GDM1 (cell line): Measurements from ENCODE around the gene PTPRM.

Experiments used
- DNase-seq: peaks from one replicate; lab custom pipeline; 2025; lab: John Stamatoyannopoulos, UW

The PTPRM gene

GRCh38 chr18:7629416-7629815 is 62.3 kb downstream of the PTPRM start:
- DNase-seq = no peak

GRCh38 chr18:7630731-7631442 is 63.8 kb downstream of the PTPRM start:
- no peak for DNase-seq

DNA sequence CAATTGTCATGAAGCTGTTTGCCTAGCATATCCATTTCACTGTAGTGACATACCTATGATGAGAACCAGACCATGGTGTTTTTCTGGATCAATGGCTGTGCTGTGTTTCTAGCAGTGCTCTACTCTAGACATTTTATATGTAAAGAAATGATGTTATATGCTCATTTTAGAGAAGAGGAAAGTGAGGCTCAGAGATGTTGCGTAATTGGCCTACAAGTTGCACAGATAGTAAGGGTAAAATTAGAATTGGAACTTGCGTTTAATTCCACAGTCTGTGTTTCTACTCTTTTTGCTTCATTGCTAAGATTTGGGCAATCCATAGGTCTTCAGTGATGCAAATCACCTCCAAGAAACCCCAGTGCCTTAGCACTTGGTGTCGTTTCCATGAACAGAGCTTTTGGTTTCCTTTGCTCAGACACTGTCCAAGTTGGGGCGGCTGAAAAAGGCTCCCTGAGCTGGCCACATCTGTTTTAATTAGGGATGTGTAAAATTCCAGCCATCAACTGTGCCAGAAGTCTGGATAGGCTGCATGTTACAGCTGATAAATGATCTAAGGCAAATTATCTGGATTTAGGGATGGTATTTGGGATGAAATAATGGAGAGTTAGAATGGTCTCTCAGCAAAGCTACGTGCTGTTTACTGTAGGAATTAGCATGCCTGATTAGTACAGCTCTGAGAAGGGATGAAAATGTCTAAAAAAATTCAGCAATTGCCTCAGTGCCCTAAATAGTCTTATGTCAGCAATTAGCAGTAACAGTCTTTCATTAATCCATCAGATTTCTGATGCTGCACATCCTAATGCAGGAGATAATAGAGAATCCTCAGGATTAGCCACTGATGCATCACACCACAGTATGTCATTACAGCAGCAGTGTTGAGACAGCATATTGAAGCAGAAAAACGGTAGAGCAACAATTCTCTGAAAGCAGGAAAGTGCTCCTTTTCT is 65.3 kb downstream of the PTPRM start:
- DNase-seq = no peak

DNA sequence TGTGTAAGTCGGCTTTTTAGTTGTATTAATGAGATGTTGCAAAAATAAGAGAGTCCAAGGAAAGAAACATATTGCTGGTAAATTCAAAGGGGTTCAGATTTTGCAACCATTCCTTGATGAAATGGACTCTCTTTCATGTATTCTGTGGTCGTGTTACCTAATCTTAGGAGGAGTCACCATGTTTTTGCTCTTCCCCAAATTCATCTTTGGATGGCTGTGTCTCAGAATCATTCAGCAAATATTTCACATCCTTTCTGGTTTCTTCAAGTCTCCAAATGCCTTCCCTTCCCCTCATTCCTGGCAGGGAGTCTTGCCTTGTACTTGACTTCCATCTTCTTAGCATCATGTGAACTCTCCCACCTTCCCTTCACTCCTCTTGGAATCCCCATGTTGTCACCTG is 66.1 kb downstream of the PTPRM start:
- no peak for DNase-seq

DNA sequence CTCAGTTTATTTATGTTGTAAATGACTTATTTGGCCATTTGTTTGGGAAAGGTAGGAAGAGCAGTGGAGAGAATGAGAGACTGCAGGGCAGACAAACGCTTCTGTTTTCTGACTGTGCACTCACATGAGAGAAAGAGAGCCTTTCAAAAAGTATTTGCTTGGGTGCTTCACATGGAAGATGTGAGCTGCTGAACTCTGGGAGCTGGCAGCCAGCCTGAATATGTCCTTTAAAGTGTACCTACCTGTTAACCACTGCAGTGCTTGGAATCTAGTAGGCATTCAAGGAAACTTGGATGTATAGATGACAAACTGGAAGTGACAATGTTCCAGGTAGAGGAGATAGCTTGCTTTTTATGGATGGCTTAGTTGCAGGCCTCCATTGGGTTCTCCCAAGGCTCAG is 68.8 kb downstream of the PTPRM start:
- no peak for DNase-seq

DNA sequence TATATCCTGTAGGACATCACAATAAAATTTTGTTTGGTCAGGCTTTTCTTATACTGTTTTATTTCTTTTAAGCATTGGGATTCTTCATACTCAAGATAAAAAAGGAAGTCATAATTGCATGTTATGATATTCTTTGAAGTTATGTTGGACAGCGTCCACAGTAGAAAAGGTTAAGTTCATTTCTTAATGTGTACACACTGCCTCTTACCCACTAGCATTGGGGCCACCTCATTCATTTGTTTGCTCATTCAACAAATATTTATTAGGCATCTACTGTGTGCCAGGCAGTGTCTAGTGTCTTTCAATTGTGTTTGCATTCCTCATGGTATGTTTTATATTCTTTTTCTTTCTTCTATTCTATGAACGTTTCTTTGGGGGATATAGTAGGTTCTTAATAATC is 70.2 kb downstream of the PTPRM start:
- no peak for DNase-seq

DNA sequence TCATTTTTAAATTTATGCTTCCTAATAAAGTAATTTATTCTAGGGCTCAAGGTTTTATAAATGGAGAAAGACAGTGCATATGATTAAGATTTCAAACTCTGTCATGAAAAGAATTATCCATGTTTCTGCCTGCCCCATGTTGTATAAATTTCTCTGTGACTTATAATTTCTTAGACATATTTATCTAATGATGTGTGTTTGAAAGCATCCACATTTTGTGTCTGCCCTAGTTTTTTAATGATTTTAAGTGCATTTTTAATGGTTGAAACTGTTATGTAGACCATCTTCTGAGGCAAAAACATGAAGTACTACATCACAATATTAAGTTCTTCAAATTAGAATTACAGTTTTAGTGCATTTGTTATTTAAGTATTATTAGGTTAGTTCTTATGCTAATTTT is 71.2 kb downstream of the PTPRM start:
- DNase-seq = no peak

DNA sequence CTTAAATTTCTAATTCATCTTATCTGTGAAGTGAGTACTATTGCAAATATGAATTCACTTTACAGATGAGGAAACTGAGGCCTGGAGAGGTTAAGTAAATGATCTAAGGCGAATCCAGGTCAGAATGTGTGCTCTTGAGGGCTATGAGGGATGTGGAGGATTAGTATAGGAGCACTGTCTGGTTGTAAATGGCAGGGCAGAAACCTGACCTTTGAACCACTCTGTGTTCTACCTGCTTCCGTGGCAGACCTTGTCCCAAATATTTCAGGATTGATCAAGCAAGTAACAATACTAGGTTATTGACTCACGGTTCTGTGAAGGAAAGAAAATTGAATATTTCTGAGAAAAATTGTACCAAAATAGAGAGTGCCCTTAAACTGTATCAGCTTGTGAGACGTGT is 74.7 kb downstream of the PTPRM start:
- DNase-seq = no peak

- no peak for DNase-seq
Measured at GRCh38 chr18:7642331-7642890, 75.3 kb downstream of the PTPRM start.

DNA sequence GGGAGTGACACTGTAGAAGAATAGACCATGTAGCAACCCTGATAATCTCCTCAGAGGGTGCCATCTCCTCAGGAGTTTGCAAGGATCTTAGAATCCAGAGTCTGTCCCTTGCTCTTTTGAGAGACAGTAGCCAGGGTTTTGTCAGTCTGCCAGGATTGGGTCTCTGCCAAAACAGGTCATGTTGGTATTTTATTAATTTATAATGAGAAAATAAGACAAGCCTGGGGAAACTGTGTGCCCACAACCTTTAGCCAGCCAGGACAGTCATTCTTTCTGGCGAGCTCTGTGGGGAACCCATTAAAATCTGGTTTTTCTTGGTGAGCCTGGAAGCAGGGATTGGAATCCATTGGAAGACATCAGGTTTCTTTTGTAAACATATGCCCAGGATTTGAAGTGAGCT is 78.6 kb downstream of the PTPRM start:
- no peak for DNase-seq

DNA sequence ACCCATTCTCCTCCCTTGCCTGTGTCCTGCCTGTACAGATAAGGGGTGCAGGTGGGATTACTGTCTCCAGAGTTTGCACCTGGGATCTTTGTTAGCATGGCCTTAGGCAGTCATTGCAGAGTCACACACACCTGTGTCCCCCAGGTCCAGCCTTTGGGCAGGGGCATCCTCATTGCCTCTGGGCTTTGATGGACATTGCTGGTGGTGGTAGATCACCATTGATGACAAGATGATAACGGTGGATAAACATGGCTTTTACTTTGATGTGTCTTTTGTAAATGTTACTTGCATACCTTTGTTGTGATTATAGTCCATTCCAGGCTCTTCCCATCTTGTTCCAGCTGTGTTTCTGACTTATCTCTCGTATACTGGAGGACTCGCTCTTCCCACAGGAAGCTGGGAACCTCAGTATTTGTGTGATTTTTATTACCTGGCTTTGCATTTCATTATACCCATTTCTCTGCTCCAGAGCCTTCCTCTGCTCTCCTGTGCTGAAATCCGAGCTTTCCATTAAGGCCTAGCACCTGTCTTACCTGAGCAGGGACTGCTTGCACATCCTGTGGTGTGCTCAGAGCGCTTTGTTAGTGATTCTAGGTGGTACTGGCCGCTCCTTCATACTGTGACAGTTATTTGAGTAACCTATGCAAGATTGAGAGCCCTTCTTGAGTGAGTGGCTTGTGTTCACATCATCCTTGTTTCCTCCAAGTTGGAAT is 79.2 kb downstream of the PTPRM start:
- no peak for DNase-seq

DNA sequence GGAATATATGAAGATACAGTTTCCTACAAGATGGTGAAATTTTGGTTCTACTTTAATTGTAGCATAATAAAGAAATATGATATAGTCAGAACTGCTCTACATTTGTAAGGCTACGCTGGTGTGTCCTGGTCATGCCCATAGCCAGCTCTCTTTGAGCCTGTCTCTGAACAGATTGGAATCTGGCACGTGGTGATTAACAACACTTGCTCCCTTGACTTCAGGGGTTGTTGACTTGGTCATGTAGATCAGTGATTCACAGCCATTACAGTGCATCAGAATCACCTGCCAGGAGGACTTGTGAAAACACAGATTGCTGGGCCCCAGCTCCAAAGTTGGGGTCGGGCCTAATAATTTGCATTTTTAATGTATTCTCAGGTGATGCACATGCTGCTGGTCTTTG is 80.4 kb downstream of the PTPRM start:
- DNase-seq = no peak

DNA sequence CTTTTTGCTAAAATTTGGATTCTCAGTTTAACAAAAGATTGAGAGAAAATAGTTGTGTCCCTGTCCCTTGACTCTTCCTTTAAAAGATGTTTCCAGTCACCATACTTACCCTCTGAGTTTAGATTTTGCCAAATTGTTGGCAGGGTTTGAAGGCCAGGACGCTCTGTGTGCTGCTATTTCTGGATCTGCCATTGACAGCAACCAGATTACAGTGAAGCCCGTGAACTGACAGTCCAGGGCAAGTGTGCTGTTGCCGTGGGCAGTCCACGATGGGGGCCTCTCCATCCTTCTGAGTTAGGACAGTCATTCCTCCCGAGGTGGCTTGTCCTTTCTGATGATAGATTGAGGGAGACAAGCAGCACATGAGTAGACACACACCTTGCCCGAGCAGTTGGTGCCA is 89.9 kb downstream of the PTPRM start:
- DNase-seq = no peak

GRCh38 chr18:7657937-7658336 is 90.8 kb downstream of the PTPRM start:
- no peak for DNase-seq

- DNase-seq = no peak
Measured at GRCh38 chr18:7658701-7659100, 91.6 kb downstream of the PTPRM start.

- no peak for DNase-seq
Measured at GRCh38 chr18:7661207-7661606, 94.1 kb downstream of the PTPRM start.

GRCh38 chr18:7662866-7663265 is 95.8 kb downstream of the PTPRM start:
- DNase-seq = no peak

- no peak for DNase-seq
Measured at GRCh38 chr18:7663366-7664312, 96.5 kb downstream of the PTPRM start.

- DNase-seq = no peak
Measured at GRCh38 chr18:7666195-7666776, 99.2 kb downstream of the PTPRM start.

- no peak for DNase-seq
Measured at GRCh38 chr18:7668392-7668791, 101.3 kb downstream of the PTPRM start.

GRCh38 chr18:7669361-7669760 is 102.2 kb downstream of the PTPRM start:
- DNase-seq = no peak
